IMR-90 (cell line): Measurements from ENCODE around the gene RABGEF1. TPM values are rescaled to one million over a fixed set of nuclear protein-coding genes. Genes with fewer than 3 reads are reported as not detected.
"Not testable (repeated sequence)": the region's sequence is repeated elsewhere in the genome, so short reads cannot be mapped to it uniquely, and the experiment has no call there.

Source experiments
- ATAC-seq: fragments of 200-7000 bp; cut with Tn5 transposase; 2 replicates; pipeline ENCODE4 v1.9.1; 2020; ENCODE audit warnings: low read depth, mild to moderate bottlenecking, moderate library complexity
- BruUV-seq: library from RNA; stranded (reverse); fragments of 400-500 nt; replicated peaks from 2 replicates; lab custom pipeline; 2021; lab: Mats Ljungman, UMichigan
- CTCF ChIA-PET: fragments of 300-600 bp; formaldehyde crosslinking; extraction: SDS; loops from one replicate; lab custom pipeline; 2021; ENCODE audit warnings: antibody characterized with exemption; lab: Yijun Ruan, JAX
- POLR2A ChIA-PET: fragments of 300-600 bp; sonication (Branson Sonifier 250); formaldehyde crosslinking; loops from one replicate; lab custom pipeline; 2022; ENCODE audit warnings: antibody characterized with exemption; ENCODE audit not compliant: unreplicated experiment; lab: Charles Lee
- DNase-seq: peaks from one replicate; pipeline ENCODE4 v3.0.0; 2013
- H2AFZ ChIP-seq: replicated peaks from 2 replicates; pipeline ENCODE3; 2013; ENCODE audit warnings: low read length, mild to moderate bottlenecking; ENCODE audit not compliant: poor library complexity
- H2AK5ac ChIP-seq: 2 replicates; pipeline ENCODE4 v1.6.1; 2013; ENCODE audit warnings: low read depth, low read length, inconsistent platforms
- H2AK9ac ChIP-seq: replicated peaks from 2 replicates; pipeline ENCODE3; 2013; ENCODE audit warnings: mild to moderate bottlenecking, low read depth, low read length, moderate library complexity; ENCODE audit not compliant: poor library complexity
- H2BK120ac ChIP-seq: 2 replicates; pipeline ENCODE4 v1.6.1; 2013; ENCODE audit warnings: low read depth, low read length, inconsistent platforms
- H2BK15ac ChIP-seq: 3 replicates; pipeline ENCODE4 v1.6.1; 2013; ENCODE audit warnings: low read depth, low read length, inconsistent platforms
- H2BK20ac ChIP-seq: 2 replicates; pipeline ENCODE4 v1.6.1; 2013; ENCODE audit warnings: low read depth, mild to moderate bottlenecking, inconsistent platforms, low read length, moderate library complexity
- H2BK5ac ChIP-seq: 2 replicates; pipeline ENCODE4 v1.6.1; 2013; ENCODE audit warnings: mild to moderate bottlenecking, low read depth, low read length, inconsistent platforms; ENCODE audit not compliant: poor library complexity, severe bottlenecking
- H3K14ac ChIP-seq: replicated peaks from 2 replicates; pipeline ENCODE4 v1.6.1; 2013; ENCODE audit warnings: low read depth, low read length, inconsistent platforms
- H3K18ac ChIP-seq: 2 replicates; pipeline ENCODE4 v1.6.1; 2013; ENCODE audit warnings: low read depth, low read length, control low read depth
- H3K23ac ChIP-seq: 2 replicates; pipeline ENCODE4 v1.6.1; 2013; ENCODE audit warnings: low read depth, low read length, inconsistent platforms
- H3K27ac ChIP-seq: 2 replicates; pipeline ENCODE4 v1.5.1; 2013; ENCODE audit warnings: mild to moderate bottlenecking, control low read depth, low read length; ENCODE audit not compliant: insufficient read depth
- H3K27me3 ChIP-seq: 2 replicates; pipeline ENCODE4 v1.6.1; 2013; ENCODE audit warnings: low read length; ENCODE audit not compliant: control insufficient read depth, insufficient read depth
- H3K36me3 ChIP-seq: 2 replicates; pipeline ENCODE4 v1.6.1; 2013; ENCODE audit warnings: low read length, mixed read lengths; ENCODE audit not compliant: control insufficient read depth, insufficient read depth
- H3K4ac ChIP-seq: 2 replicates; pipeline ENCODE4 v1.6.1; 2013; ENCODE audit warnings: low read depth, low read length, inconsistent platforms
- H3K4me1 ChIP-seq: 2 replicates; pipeline ENCODE4 v1.6.1; 2013; ENCODE audit warnings: low read length, mixed read lengths; ENCODE audit not compliant: control insufficient read depth, insufficient read depth
- H3K4me2 ChIP-seq: 2 replicates; pipeline ENCODE4 v1.6.1; 2013; ENCODE audit warnings: low read depth, mild to moderate bottlenecking, control low read depth, low read length, moderate library complexity
- H3K4me3 ChIP-seq: 2 replicates; pipeline ENCODE4 v1.5.1; 2013; ENCODE audit warnings: low read depth, mild to moderate bottlenecking, control low read depth, low read length, moderate library complexity; ENCODE audit not compliant: insufficient read depth
- H3K56ac ChIP-seq: 2 replicates; pipeline ENCODE4 v1.6.1; 2013; ENCODE audit warnings: low read length, inconsistent platforms; ENCODE audit not compliant: insufficient read depth; ENCODE audit errors: extremely low read depth
- H3K79me1 ChIP-seq, 2 experiments: 2 replicates each; pipeline ENCODE4 v1.6.1; 2013; ENCODE audit warnings: low read length in 2 of 2, inconsistent platforms in 1 of 2, low read depth in 1 of 2
- H3K9ac ChIP-seq: 2 replicates; pipeline ENCODE4 v1.6.1; 2013; ENCODE audit warnings: low read depth, low read length, control low read depth
- H3K9me1 ChIP-seq: 2 replicates; pipeline ENCODE4 v1.6.1; 2013; ENCODE audit warnings: low read length, inconsistent platforms; ENCODE audit not compliant: insufficient read depth
- H3K9me3 ChIP-seq: 2 replicates; pipeline ENCODE4 v1.6.1; 2013; ENCODE audit warnings: low read length; ENCODE audit not compliant: control insufficient read depth, insufficient read depth
- H4K20me1 ChIP-seq: 2 replicates; pipeline ENCODE4 v1.6.1; 2013; ENCODE audit warnings: low read length, inconsistent platforms; ENCODE audit not compliant: insufficient read depth
- H4K5ac ChIP-seq: 2 replicates; pipeline ENCODE4 v1.6.1; 2013; ENCODE audit warnings: mild to moderate bottlenecking, low read depth, low read length, control low read depth
- H4K8ac ChIP-seq, 2 experiments: 2 replicates each; pipeline ENCODE4 v1.6.1; 2013; ENCODE audit warnings: low read depth in 2 of 2, low read length in 2 of 2, control low read depth in 1 of 2, inconsistent platforms in 1 of 2
- H4K91ac ChIP-seq: 2 replicates; pipeline ENCODE4 v1.6.1; 2013; ENCODE audit warnings: low read depth, low read length, inconsistent platforms; ENCODE audit not compliant: insufficient read depth
- WGBS, 2 experiments: methylation state at CpG; one replicate each; pipeline versions ENCODE4 v1.1.5 to v1.1.7; 2013; ENCODE audit warnings: missing lambda C conversion rate in 2 of 2; ENCODE audit not compliant: insufficient read length in 1 of 2; ENCODE audit errors: extremely low coverage in 2 of 2; 5-methylcytosine and 5-hydroxymethylcytosine counted together
- dilution Hi-C: fragments of 300-500 bp; cut with HindIII; formaldehyde crosslinking; loops from one replicate; pipeline ENCODE4 v1.14.3; 2018; ENCODE audit warnings: low sequenced_read_pairs; ENCODE audit not compliant: unreplicated experiment
- in situ Hi-C: fragments of 300-500 bp; cut with MboI; formaldehyde crosslinking; loops from 3 replicates; pipeline ENCODE4 v1.14.3; 2019; ENCODE audit warnings: low sequenced_read_pairs, inconsistent platforms, mixed read lengths
- intact Hi-C: fragments of 100-400 bp; cut with micrococcal nuclease; formaldehyde crosslinking; loops from 2 replicates; pipeline ENCODE4 v1.10.0; 2022
- polyA plus RNA-seq, 3 experiments: library from polyadenylated mRNA; depleted of rRNA; stranded (reverse); fragments of >200 nt; gene quantifications; 2 replicates each; pipeline ENCODE4 v1.2.3, GENCODE V29; 2012; ENCODE audit warnings: low replicate concordance in 1 of 3
- total RNA-seq: library from RNA; depleted of rRNA; stranded (reverse); fragments of >200 nt; gene quantifications from 2 replicates; pipeline ENCODE4 v1.2.3, GENCODE V29; 2012

The RABGEF1 gene
- total and polyA plus RNA-seq, 2 of the 4 experiments (the other 2 are of a cell fraction), result 34.9 to 56.6 TPM

- H3K23ac ChIP-seq, H3K4ac ChIP-seq, ATAC-seq, H2AK5ac ChIP-seq, H4K5ac ChIP-seq, H2AFZ ChIP-seq, dilution Hi-C loops, H3K14ac ChIP-seq, H2BK120ac ChIP-seq, intact Hi-C loops, H3K4me1 ChIP-seq, BruUV-seq, H3K56ac ChIP-seq, H3K18ac ChIP-seq, in situ Hi-C loops, H3K27me3 ChIP-seq, DNase-seq, H3K4me2 ChIP-seq, H3K9ac ChIP-seq, H4K20me1 ChIP-seq, H4K8ac ChIP-seq, H3K4me3 ChIP-seq, H4K91ac ChIP-seq, POLR2A ChIA-PET, H2BK15ac ChIP-seq, CTCF ChIA-PET, H2AK9ac ChIP-seq, H3K36me3 ChIP-seq, H2BK20ac ChIP-seq, H3K9me3 ChIP-seq, H3K9me1 ChIP-seq: not testable (repeated sequence)
- Histone ChIP-seq H3K27ac (peak overlapping the region; percentile 64; the same call in 1 of the 2 replicates), H2BK5ac (peak overlapping the region; percentile 85), H3K79me1 (peaks cover 8 to 23% of the 10 kb centered on the region in 2 experiments)
- WGBS, 2 experiments, result no CpG with 5 or more reads among the region's 2 CpGs
These were observed 107.0 kb downstream of the RABGEF1 start for GRCh38 chr7:66847523-66847855.
